Parathyroid adenoma (tissue), 2 donors: ENCODE data around the gene C14orf180.
"Not testable (repeated sequence)": the region's sequence is repeated elsewhere in the genome, so short reads cannot be mapped to it uniquely, and the experiment has no call there.

Experiments
- H2AFZ ChIP-seq: fragments of 300-600 bp; sonication (generic); one replicate; pipeline ENCODE4 v1.7.0; 2017; ENCODE audit warnings: antibody characterized with exemption, mild to moderate bottlenecking
- H3K27ac ChIP-seq: fragments of 300-600 bp; sonication (generic); one replicate; pipeline ENCODE4 v1.7.0; 2017
- H3K27me3 ChIP-seq: fragments of 300-600 bp; sonication (generic); one replicate; pipeline ENCODE4 v1.7.0; 2017; ENCODE audit warnings: low read length; ENCODE audit not compliant: control insufficient read depth, insufficient read depth
- H3K36me3 ChIP-seq: fragments of 300-600 bp; sonication (generic); one replicate; pipeline ENCODE4 v1.7.0; 2017; ENCODE audit warnings: low read length; ENCODE audit not compliant: control insufficient read depth, insufficient read depth
- H3K4me1 ChIP-seq: fragments of 300-600 bp; sonication (generic); one replicate; pipeline ENCODE4 v1.7.0; 2017; ENCODE audit warnings: control low read depth
- H3K4me2 ChIP-seq: fragments of 300-600 bp; sonication (generic); one replicate; pipeline ENCODE4 v1.7.0; 2017; ENCODE audit warnings: low read length
- H3K4me3 ChIP-seq: fragments of 300-600 bp; sonication (generic); one replicate; pipeline ENCODE4 v1.7.0; 2017; ENCODE audit warnings: low read depth, low read length
- H3K79me2 ChIP-seq: fragments of 300-600 bp; sonication (generic); one replicate; pipeline ENCODE4 v1.7.0; 2017; ENCODE audit warnings: control low read depth
- H3K9ac ChIP-seq: fragments of 300-600 bp; sonication (generic); one replicate; pipeline ENCODE4 v1.7.0; 2017; ENCODE audit warnings: mild to moderate bottlenecking
- H3K9me3 ChIP-seq: fragments of 300-600 bp; sonication (generic); one replicate; pipeline ENCODE4 v1.7.0; 2017; ENCODE audit warnings: low read length; ENCODE audit not compliant: control insufficient read depth
- TF ChIP-seq, protein P1 (sequence below): fragments of 300-600 bp; sonication (generic); IDR thresholded peaks from one replicate; pipeline ENCODE4 v1.7.0; 2017; ENCODE audit warnings: antibody characterized with exemption, mild to moderate bottlenecking
- donor health status: primary hyperparathyroidism.

Gene C14orf180

GRCh38 chr14:104577847-104578301, 1.7 kb upstream of the C14orf180 start:
- Histone ChIP-seq H3K36me3 (no peaks in the 10 kb centered on the region), H2AFZ (no peak overlapping the region), H3K9ac (no peak overlapping the region), H3K4me2 (no peak overlapping the region), H3K4me3 (no peak overlapping the region), H3K9me3 (no peaks in the 10 kb centered on the region), H3K79me2 (no peaks in the 10 kb centered on the region), H3K27me3 (no peaks in the 10 kb centered on the region), H3K27ac (no peak overlapping the region), H3K4me1 (peaks cover 17% of the 10 kb centered on the region)
- TF ChIP-seq, protein P1, sequence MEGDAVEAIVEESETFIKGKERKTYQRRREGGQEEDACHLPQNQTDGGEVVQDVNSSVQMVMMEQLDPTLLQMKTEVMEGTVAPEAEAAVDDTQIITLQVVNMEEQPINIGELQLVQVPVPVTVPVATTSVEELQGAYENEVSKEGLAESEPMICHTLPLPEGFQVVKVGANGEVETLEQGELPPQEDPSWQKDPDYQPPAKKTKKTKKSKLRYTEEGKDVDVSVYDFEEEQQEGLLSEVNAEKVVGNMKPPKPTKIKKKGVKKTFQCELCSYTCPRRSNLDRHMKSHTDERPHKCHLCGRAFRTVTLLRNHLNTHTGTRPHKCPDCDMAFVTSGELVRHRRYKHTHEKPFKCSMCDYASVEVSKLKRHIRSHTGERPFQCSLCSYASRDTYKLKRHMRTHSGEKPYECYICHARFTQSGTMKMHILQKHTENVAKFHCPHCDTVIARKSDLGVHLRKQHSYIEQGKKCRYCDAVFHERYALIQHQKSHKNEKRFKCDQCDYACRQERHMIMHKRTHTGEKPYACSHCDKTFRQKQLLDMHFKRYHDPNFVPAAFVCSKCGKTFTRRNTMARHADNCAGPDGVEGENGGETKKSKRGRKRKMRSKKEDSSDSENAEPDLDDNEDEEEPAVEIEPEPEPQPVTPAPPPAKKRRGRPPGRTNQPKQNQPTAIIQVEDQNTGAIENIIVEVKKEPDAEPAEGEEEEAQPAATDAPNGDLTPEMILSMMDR = no peak

DNA sequence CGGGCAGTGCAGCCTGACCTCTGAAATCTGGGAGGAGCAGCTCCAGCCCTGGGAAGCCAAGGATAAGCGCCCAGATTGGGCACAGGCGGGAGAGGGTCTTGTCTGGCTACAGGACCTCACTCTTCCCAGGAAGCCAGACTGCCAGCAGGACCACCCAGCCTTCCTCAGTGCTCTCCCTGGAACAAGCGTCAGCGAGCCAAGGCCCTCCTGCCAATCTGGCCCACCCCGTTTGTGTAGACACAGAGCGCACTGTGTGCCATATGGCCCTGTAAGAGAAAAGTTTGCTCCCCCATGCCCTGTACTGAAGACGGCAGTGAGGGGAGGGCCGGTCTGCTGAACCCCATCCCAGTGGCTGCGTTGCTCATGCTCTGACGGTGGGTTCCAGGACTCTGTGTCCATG, 1.2 kb upstream of the C14orf180 start:
- no peaks in the 10 kb centered on the region for H3K9me3 ChIP-seq
- no peak overlapping the region for H3K9ac ChIP-seq
- H3K4me3 ChIP-seq = no peak overlapping the region
- H2AFZ ChIP-seq = no peak overlapping the region
- H3K79me2 ChIP-seq = no peaks in the 10 kb centered on the region
- no peaks in the 10 kb centered on the region for H3K27me3 ChIP-seq
- H3K27ac ChIP-seq = no peak overlapping the region
- TF ChIP-seq, protein P1 = no peak
- H3K4me2 ChIP-seq = no peak overlapping the region
- H3K4me1 ChIP-seq = peaks cover 19% of the 10 kb centered on the region
- H3K36me3 ChIP-seq = no peaks in the 10 kb centered on the region

DNA sequence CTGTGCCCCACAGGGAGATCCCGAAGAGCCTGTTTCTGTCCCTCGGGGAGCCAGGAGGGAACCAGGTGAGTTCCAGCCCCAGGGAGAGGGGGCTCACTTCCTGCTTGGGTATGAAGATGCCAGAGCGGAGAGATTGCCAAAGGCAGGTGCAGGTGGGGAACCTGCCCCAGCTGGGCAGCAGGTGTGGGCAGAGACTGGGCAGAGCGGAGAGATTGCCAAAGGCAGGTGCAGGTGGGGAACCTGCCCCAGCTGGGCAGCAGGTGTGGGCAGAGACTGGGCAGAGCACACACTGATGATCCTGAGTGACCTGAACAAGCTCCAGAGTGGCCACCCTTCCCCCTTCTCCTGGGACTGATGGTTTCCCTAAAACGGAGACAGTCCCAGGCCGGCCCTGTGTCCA, 375 bp downstream of the C14orf180 start:
- not testable (repeated sequence) for H3K27ac ChIP-seq, H3K4me2 ChIP-seq, H3K27me3 ChIP-seq, H2AFZ ChIP-seq, H3K9me3 ChIP-seq, H3K9ac ChIP-seq, H3K4me3 ChIP-seq, H3K36me3 ChIP-seq, H3K79me2 ChIP-seq
- H3K4me1 ChIP-seq = peaks cover 19% of the 10 kb centered on the region

GRCh38 chr14:104580961-104581360, 1.4 kb downstream of the C14orf180 start:
- Histone ChIP-seq H3K27me3 (no peaks in the 10 kb centered on the region), H3K4me1 (peaks cover 19% of the 10 kb centered on the region), H3K27ac (no peak overlapping the region), H2AFZ (no peak overlapping the region), H3K36me3 (no peaks in the 10 kb centered on the region), H3K4me2 (peak overlapping the region; percentile 23), H3K9ac (no peak overlapping the region), H3K9me3 (no peaks in the 10 kb centered on the region), H3K79me2 (no peaks in the 10 kb centered on the region), H3K4me3 (no peak overlapping the region)
- TF ChIP-seq, protein P1 = no peak

DNA sequence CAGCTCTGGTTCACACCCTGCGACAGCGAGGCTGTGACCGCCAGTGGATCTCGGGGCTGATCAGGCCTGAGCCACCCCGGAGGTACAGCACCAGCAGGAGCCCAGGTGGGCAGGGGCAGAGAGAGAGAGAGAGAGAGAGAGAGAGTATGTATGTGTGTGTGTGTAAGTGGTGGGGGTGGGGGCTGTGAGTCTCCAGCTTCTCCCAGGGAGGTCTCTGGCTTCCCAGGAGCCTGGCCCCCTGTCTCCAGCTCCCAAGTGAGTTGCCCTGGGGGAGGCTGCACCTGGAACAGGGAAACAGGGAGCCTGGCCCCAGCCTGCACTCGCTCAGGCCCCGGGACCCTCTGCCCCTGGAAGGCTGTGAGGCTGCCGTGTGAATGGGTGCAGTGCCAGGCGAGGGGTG, 2.0 kb downstream of the C14orf180 start:
- no peak overlapping the region for H3K9ac ChIP-seq
- no peak overlapping the region for H3K27ac ChIP-seq
- no peaks in the 10 kb centered on the region for H3K27me3 ChIP-seq
- TF ChIP-seq, protein P1 = no peak
- H3K4me1 ChIP-seq = peaks cover 19% of the 10 kb centered on the region
- no peak overlapping the region for H3K4me3 ChIP-seq
- no peaks in the 10 kb centered on the region for H3K36me3 ChIP-seq
- no peaks in the 10 kb centered on the region for H3K9me3 ChIP-seq
- H2AFZ ChIP-seq = no peak overlapping the region
- no peak overlapping the region for H3K4me2 ChIP-seq
- no peaks in the 10 kb centered on the region for H3K79me2 ChIP-seq
